ENCODE measurements around the gene XPO5. TPM values are rescaled to one million over a fixed set of nuclear protein-coding genes. Genes with fewer than 3 reads are reported as not detected.
"Not testable (repeated sequence)": the region's sequence is repeated elsewhere in the genome, so short reads cannot be mapped to it uniquely, and the experiment has no call there.

The XPO5 gene
- total RNA-seq, 1 donor from 2014 or later: 12.9 TPM

DNA sequence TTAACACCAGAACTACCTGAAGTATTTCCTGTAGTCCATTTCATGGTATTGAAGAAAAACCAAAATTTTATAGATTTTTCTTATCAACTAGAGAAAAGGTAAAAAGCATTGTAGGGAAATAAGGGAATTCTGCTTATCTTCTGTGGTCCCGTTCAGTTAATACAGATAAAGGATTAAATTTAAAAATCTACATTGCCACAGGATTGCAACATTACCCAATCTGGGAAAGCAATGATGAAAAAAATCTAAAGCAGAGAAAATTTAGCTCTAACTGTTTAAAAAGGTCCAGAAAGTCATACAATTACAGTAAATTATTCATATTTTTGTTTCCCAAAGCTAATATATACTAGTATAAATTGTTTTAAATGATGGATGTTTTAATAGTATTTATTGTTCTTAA lies 18.1 kb upstream of the XPO5 start:
- ATAC-seq (ENCODE audit: poor library complexity) (no peak), DNase-seq (no peak)
- intact Hi-C loops (cut with DNase I): no loop called here

DNA sequence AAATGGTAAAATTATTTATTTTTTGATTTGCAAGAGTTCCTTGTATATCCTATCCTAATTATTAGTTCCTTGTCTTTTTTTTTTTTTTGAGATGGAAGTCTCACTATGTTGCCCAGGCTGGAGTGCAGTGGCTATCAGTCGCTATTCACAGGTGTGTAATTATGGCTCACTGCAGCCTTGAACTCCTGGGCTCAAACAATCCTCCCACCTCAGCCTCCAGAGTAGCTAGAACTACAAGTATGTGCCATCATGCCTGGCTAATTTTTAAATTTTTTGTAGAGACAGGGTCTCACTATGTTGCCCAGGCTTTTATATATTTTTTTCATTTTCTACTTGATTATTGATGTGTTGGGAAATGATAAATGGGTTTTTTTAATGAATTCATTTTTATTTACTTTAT lies 13.7 kb upstream of the XPO5 start:
- DNase-seq; intact Hi-C loops (cut with DNase I); ATAC-seq (ENCODE audit: poor library complexity): not testable (repeated sequence)

DNA sequence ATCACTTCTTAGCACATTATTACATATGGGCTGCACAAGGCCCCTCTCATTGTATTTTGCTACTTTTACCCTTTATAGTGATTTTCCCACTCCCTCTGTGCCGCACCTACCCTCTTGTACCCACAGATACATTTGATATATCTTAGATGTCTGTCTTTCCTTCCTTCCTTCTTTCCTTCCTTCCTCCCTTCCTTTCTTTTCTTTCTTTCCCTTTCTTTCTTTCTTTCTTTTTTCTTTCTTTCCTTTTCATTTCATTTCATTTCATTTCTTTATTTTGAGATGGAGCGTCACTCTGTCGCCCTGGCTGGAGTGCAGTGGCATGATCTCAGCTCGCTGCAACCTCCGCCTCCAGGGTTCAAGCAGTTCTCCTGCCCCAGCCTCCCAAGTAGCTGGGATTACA lies 12.4 kb upstream of the XPO5 start:
- DNase-seq (no peak), ATAC-seq (ENCODE audit: poor library complexity) (no peak)
- intact Hi-C loops (cut with DNase I): no loop called here

DNA sequence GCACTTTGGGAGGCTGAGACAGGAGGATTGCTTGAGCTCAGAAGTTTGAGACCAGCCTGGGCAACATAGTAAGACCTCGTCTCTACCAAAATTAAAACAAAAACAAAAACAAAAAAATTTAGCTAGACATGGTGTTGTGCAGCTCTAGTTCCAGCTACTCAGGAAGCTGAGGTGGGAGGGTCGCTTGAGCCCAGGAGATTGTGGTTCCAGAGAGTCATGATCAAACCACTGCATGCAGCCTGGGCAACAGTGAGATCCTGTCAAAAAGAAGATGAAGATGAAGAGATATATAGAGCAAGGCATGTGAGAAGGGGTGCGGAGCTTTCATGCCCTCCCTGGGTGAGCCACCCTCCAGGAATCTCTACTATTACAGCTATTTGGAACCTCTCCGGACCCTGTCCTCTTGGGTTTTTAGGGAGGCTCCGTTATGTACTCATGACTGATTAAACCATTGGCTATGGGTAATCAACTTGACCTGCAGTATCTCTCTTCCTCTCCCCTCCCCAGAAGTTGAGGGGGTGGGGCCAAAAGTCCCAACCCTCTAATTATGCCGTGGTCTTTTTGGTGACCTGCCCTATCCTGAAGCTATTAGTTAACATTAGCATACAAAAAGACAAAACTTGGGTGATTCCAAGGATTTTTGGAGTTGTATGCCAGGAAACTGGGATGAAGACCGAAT lies 9.2 kb upstream of the XPO5 start:
- ATAC-seq (ENCODE audit: poor library complexity) (no peak), DNase-seq (no peak)
- intact Hi-C loops (cut with DNase I): no loop called here

DNA sequence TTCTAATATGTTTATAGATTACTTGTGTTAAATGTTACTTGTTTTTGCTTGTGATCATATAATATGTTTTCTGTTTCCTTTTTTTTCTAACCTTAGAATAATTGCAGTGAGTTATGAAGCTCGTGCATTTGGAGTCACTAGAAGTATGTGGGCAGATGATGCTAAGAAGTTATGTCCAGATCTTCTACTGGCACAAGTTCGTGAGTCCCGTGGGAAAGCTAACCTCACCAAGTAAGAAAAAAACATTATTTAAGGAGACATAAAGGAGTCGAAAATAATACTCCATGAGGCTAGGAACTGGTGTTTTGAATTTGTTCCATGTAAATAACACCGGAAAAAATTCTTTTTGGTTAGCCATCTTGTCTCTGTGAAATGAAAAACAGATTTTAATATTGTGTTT lies 7.1 kb upstream of the XPO5 start:
- no peak for ATAC-seq (ENCODE audit: poor library complexity)
- intact Hi-C loops (cut with DNase I): no loop called here

DNA sequence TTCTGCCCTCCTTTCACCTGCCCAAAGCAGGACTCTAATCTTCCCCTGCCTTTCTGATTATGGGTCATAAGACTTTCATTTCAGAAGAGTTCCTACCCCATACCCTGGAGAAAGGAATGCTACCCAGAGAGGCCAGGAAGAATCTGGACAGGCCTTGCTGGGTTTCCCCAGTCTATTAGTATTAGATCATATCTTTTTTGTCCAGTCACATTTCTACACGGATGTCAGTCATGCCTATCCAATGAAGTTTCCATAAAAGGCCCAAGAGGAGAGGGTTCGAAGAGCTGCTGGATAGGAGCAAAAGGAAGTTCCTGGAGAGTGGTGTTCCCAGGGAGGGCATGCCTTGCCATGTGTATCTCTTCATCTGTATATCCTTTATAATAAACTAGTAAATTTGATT lies 3.3 kb upstream of the XPO5 start:
- ATAC-seq (ENCODE audit: poor library complexity): no peak
- DNase-seq: no peak
- intact Hi-C loops (cut with DNase I): no loop called here

More for the DNA sequence above, 7.1 kb upstream of the XPO5 start:
- DNase-seq: no peak

DNA sequence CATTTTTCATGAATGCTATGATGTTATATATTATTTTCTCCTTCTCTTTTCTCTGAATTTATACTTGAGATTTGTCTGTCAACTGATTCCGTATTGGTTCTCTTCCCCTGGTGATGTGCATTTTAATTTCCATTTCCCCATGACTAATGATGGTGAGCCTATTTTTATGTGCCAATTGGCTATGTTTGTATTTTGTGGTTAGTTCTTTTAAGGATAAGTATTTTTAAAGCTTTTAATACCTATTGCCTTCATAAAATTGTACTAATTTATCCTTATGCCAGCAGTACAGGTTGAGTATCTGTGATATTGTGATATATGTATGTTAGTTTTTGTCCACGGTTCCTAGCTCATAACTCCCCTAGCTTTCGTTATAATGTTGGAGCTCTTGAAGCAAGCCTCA lies 2.9 kb upstream of the XPO5 start:
- intact Hi-C loops (cut with DNase I): no loop called here
- no peak for DNase-seq
- ATAC-seq (ENCODE audit: poor library complexity): no peak

DNA sequence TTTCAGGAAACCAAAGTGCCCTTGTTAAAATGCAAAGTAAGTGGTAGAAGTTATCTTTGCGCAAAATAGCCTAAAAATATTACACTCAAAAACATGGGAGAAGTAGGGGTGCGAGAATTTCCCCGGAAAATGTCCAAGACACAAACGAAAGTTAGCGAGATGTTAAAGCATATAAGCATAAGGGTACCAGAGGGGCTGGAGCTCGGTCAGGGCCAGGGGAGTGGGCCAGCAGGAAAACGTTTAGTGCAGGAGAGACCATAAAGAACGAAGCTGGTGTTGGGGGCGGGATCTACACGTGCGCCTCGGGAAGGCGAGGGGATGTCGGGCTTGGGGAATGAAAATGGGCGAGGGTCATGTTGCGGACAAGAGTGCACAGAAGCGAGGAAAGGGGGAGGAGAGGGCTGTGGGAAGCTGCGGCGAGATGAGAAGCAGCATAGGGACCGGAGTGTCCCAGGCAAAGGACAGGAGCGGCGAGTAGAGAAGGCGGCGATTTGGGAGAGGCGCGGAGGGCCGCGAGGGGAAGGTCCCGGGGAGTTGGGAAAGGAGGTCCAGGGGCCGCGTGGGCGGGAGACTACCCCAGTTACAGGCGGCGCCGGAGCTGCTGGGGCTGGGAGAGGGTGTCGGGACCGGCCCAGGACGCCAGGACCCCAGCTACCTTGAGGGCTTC lies 600 bp downstream of the XPO5 start:
- intact Hi-C loops (cut with DNase I): no loop called here

DNA sequence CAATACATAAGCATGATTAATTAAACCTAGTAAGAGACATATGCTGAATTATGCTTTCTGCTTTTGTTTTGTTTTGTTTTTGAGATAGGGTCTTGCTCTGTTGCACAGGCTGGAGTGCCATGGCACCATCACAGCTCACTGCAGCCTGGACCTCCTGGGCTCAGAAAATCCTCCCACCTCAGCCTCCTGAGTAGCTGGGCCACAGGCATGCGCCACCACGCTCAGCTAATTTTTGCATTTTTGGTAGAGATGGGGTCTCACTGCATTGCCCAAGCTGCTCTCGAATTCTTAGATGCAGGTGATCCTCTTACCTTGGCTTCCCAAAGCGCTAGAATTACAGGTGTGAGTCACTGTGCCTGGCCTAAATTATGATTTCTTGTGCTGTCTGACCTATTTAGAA lies 3.8 kb downstream of the XPO5 start:
- intact Hi-C loops (cut with DNase I): no loop called here
- DNase-seq (no peak), ATAC-seq (ENCODE audit: poor library complexity) (no peak)

More for the DNA sequence above, 600 bp downstream of the XPO5 start:
- ATAC-seq (ENCODE audit: poor library complexity) (peak; percentile 47), DNase-seq (no peak)

DNA sequence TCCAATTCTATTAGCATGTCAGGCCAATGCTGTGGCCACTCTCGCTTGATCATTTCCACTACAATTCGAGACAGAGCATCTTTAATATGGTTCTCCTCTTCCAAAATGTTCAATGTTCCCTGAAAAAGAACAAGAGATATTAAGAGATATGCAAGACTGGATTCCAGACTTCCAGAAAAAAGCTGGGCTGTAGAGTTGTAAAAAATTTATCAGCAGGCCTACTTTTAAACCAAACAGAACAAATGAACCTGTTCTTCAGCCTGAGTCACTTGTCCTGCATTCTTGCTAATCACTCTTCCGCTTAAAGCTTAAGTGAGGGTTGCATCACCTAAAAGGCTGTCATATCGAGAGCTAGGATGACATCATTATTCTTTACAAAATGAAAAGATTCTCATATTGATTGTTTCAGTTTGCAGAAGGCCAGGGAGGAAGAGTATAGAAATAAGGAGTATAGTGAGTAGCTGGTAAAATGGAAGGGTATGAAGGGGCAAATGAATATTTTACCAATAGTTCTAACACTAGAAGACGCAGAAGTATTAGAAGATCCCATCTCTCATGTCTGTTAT lies 4.9 kb downstream of the XPO5 start:
- DNase-seq: no peak
- intact Hi-C loops (cut with DNase I): no loop called here
- no peak for ATAC-seq (ENCODE audit: poor library complexity)

DNA sequence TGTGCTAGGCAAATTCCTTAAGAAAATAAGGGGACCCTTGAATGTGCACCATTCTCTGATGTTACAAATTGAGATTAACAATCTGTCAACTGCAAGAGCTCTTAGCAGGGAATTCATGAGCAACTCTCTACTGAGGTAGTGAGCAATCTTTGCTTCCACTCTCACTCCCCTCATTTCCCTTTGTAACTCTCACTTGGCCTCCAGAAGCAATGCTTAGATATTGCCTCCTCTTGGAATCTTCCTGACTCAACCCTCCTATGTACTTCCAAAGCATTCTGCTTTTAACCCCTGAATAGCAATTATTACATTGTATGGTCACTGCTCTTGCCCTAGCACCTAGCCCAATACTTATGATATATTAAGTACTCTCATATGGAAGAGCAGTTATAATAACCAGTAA lies 16.5 kb downstream of the XPO5 start:
- no peak for ATAC-seq (ENCODE audit: poor library complexity)
- no peak for DNase-seq
- intact Hi-C loops (cut with DNase I): no loop called here

DNA sequence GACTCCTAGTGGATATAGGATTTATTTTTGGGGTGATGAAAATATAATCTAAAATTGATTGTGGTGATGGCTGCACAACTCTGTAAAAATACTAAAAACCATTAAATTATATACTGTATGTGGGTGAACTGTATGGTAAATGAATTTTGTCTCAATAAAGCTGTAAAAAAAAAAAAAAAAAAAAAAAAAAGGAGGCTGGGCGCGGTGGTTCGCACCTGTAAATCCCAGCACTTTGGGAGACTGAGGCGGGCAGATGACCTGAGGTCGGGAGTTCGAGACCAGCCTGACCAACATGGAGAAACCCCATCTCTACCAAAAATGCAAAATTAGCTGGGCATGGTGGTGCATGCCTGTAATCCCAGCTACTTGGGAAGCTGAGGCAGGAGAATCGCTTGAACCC lies 18.2 kb downstream of the XPO5 start:
- ATAC-seq (ENCODE audit: poor library complexity); DNase-seq; intact Hi-C loops (cut with DNase I): not testable (repeated sequence)

DNA sequence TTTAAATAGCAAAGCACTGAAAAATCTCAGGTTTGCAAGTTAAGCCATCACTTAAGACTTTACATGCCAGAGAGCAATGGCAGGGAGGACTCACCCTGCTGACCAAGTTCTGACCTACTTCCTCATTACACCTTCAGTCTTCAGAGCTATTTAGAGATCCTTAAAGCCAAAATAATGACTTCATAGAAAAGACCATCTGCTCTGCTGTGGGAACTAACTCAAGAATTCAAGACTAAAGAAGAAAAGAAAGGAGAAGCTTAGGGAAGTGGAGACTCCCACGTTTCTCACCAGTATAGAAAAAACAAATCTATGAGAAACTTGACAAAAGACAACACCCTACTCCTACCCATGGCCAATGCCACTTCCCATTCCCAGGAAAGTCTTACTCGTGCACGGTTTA lies 28.6 kb downstream of the XPO5 start:
- ATAC-seq (ENCODE audit: poor library complexity): no peak
- DNase-seq: no peak
- intact Hi-C loops (cut with DNase I): no loop called here

DNA sequence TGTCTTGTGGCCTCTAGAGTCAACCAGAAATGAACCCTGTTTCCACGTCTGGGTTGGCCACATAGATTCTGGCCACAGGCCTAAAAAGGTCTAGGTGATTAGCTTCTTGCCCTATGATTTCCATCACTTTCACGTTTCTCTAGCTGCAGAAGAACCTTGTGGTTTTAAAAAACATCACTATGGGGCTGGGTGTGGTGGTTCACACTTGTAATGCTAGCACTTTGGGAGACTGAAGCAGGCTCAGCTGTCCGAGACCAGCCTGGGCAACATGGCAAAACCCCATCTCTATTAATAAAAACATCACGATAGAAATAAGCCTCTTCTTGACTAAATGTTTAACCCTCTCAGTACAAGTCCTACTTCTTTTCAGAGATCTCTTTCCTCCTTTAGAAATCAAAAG lies 31.4 kb downstream of the XPO5 start:
- DNase-seq (no peak), ATAC-seq (ENCODE audit: poor library complexity) (no peak)
- intact Hi-C loops (cut with DNase I): no loop called here

DNA sequence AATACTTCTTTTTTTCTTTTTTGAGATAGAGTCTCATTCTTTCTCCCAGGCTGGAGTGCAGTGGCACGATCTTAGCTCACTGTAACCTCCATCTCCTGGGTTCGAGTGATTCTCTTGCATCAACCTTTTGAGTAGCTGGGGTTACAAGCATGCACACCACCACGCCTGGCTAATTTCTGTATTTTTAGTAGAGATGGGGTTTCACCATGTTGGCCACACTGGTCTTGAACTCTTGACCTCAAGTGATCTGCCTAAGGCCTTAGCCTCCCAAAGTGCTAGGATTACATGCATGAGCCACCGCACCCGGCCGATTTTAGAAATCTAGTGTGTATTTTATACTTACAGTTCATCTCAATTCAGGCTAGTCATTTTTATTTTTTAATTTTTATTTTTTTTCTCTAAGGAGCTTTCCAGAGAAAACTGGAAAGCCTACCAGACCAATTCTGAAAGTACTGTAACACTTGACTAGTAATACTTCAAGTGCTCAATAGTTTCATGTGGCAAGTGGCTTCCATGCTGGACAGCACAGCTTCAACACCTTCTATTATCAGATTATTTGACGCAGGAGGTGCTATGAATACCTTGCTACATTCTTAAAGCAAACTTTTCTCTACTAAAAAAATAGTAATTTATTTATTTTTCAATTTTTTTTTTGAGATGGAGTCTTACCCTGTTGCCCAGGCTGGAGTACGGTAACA lies 33.9 kb downstream of the XPO5 start:
- intact Hi-C loops (cut with DNase I): no loop called here
- no peak for DNase-seq
- ATAC-seq (ENCODE audit: poor library complexity): no peak

DNA sequence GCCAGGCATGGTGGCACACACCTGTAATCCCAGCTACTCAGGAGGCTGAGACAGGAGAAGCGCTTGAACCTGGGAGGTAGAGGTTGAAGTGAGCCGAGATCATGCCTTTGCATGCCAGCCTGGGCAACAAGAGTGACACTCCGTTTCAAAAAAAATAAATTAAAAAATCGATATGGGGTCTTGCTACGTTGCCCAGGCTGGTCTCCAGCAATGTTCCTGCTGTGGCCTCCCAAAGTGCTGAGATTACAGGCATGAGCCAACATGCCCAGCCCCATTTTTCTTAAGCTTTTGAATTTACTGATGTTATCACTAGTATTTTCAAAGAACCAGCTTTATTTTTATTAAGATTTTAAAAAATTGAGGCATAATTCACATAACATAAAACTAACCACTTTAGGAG lies 35.3 kb downstream of the XPO5 start:
- ATAC-seq (ENCODE audit: poor library complexity) (no peak), DNase-seq (no peak)
- intact Hi-C loops (cut with DNase I): no loop called here

DNA sequence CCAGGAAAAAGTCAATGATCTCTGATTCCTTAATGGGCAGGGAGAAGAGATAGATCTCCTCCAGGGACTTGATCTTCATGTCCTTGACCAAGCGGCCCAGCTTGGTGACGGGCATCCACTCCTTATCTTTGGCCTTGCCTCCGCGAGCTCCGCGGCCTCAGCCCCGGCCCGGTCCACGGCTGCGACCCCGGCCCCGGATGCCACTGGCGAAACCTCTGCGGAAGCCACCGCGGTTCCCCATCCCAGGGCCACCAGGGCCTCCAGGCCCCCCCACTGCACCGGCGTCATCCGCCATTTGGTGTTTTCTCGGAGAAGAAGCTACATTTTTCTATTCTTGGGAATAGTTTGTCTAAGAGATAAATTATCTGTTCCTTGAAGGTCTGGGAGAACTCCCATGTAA lies 36.4 kb downstream of the XPO5 start:
- DNase-seq; ATAC-seq (ENCODE audit: poor library complexity); intact Hi-C loops (cut with DNase I): not testable (repeated sequence)

DNA sequence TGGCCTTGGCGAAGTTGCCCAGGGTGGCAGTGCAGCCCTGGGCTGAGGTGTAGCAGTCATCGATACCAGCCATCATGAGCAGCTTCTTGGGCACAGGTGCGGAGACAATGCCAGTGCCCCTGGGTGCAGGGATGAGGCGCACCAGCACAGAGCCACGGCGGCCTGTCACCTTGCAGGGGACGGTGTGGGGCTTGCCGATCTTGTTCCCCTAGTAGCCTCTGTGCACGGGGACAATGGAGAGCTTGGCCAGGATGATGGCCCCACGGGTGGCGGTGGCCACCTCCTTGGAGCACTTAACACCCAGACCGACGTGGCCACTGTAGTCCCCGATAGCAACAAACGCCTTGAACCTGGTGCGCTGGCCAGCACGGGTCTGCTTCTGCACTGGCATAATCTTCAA lies 36.9 kb downstream of the XPO5 start:
- DNase-seq; intact Hi-C loops (cut with DNase I); ATAC-seq (ENCODE audit: poor library complexity): not testable (repeated sequence)

DNA sequence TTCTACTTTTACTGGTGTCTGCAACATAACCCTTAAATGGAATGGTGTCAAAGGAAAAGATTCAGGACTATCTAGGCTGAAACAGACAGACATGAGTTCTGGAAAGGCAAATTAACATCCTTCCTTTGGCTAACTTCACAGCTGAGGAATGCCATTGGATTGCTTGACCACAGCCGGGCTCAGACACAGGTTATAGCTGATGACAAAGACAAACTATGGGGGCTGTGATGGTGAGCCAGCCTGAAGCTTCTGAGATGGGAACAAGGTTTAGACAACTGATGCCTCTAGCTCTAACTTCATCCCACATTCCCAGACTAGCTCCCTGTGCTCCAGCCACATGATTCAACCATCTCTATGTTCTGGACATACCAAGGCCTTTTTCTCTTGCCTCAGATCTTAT lies 43.6 kb downstream of the XPO5 start:
- intact Hi-C loops (cut with DNase I): no loop called here
- ATAC-seq (ENCODE audit: poor library complexity) (no peak), DNase-seq (no peak)

DNA sequence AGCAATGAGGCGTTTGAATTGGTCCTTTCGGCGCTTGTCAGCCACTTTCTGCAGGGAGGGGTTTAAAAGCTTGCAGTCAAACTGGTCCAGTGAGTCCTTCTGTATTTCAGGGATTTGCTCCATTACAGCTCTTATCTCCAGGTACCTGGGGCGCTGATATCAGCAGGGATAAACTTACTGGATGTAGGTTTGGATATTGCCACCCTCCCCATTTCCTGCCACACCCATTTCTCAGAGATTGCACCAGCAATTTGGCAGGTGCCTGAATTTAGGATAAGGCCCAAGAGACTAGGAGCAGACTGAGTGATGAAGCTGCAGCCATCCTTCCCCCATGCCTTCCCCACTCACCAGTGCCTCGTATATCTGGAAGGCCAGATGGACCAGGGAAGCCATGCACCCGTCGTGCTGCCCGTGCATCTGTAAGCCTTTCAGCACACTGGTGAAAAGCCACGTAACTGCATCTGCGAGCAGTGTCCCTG lies 51.3 kb downstream of the XPO5 start:
- intact Hi-C loops (cut with DNase I): loop anchor here (5.0 kb wide), 1 partner anchor 38 kb away; no protein-coding TSS in a partner anchor
- ATAC-seq (ENCODE audit: poor library complexity): no peak
- no peak for DNase-seq

All from Right ventricle myocardium superior (tissue), 1 donor.